Upper lobe of left lung (tissue), 6 donors: ENCODE measurements around the gene ACO1. TPM values are rescaled to one million over a fixed set of nuclear protein-coding genes. Genes with fewer than 3 reads are reported as not detected.

Source experiments
- ATAC-seq, 2 donors: fragments of 200-7000 bp; cut with Tn5 transposase; one replicate each; pipeline ENCODE4 v1.9.1; 2022; ENCODE audit warnings: mild to moderate bottlenecking in 2 of 2, moderate library complexity in 2 of 2; ENCODE audit not compliant: low FRiP score in 2 of 2
- DNase-seq, 2 donors: peaks; one replicate each; pipeline ENCODE4 v3.0.0-alpha.2; 2019 to 2020
- H3K27ac ChIP-seq, 4 donors: fragments of 200-600 bp; sonication (generic); one replicate each; pipeline ENCODE4 v1.5.1; 2016 to 2019
- H3K27me3 ChIP-seq, 4 donors: fragments of 200-600 bp; sonication (generic); one replicate each; pipeline ENCODE4 v1.5.1; 2017 to 2019
- H3K36me3 ChIP-seq, 4 donors: fragments of 200-600 bp; sonication (generic); one replicate each; pipeline ENCODE4 v1.5.1; 2016 to 2019
- H3K4me1 ChIP-seq, 4 donors: fragments of 200-600 bp; sonication (generic); one replicate each; pipeline ENCODE4 v1.5.1; 2018 to 2019
- H3K4me3 ChIP-seq, 4 donors: fragments of 200-600 bp; sonication (generic); one replicate each; pipeline ENCODE4 v1.5.1; 2017 to 2019; ENCODE audit warnings: mild to moderate bottlenecking in 2 of 4, moderate library complexity in 1 of 4
- H3K9me3 ChIP-seq, 4 donors: fragments of 200-600 bp; sonication (generic); one replicate each; pipeline ENCODE4 v1.5.1; 2018 to 2019
- EP300 ChIP-seq, 4 donors: sonication (generic); formaldehyde crosslinking; IDR thresholded peaks; one replicate each; pipeline ENCODE4 v1.5.1; 2017; ENCODE audit warnings: antibody characterized with exemption in 4 of 4, control low read depth in 2 of 4
- POLR2A ChIP-seq, 4 donors: fragments of 450-650 bp; IDR thresholded peaks; one replicate each; pipeline ENCODE4 v1.5.1; 2016 to 2017; ENCODE audit warnings: antibody characterized with exemption in 4 of 4, mild to moderate bottlenecking in 2 of 4
- POLR2AphosphoS5 ChIP-seq, 2 donors: sonication (generic); formaldehyde crosslinking; IDR thresholded peaks; one replicate each; pipeline ENCODE4 v1.5.1; 2017; ENCODE audit warnings: antibody characterized with exemption in 2 of 2
- WGBS, 2 donors: methylation state at CpG; one replicate each; pipeline ENCODE4 v1.1.5; 2017 to 2018; 5-methylcytosine and 5-hydroxymethylcytosine counted together
- total RNA-seq, 6 donors: library from RNA; depleted of rRNA in 4 of 6; stranded (reverse); fragments of >200 nt in 4 of 6; gene quantifications; one replicate each; pipeline versions ENCODE4 v1.1.0 to v1.2.1, GENCODE V29; 2016 to 2021
- TF ChIP-seq, protein P1 (sequence below), 6 experiments: fragments of 450-650 bp in 4 of 6; fragments of 200-600 bp in 2 of 6; sonication (generic) in 2 of 6; IDR thresholded peaks; one replicate each; pipeline ENCODE4 v1.5.1; 2016 to 2019; ENCODE audit warnings: antibody characterized with exemption in 6 of 6
- donor health status: DM: no; HTN: no; CAD: no; lungs with moderate emphysema.
- donor health status: DM: no; HTN: yes; CAD: no; lungs with severe emphysema.

The ACO1 gene
- total RNA-seq, 6 donors from 2014 or later = 12.4 to 33.0 (median 29.1) TPM

- Histone ChIP-seq H3K4me1 (no peaks in the 10 kb centered on the region), H3K9me3 (peaks cover 0 to 4% (median 0%) of the 10 kb centered on the region in 4 donors), H3K36me3 (no peaks in the 10 kb centered on the region), H3K4me3 (no peak overlapping the region), H3K27me3 (no peaks in the 10 kb centered on the region), H3K27ac (no peak overlapping the region)
- DNase-seq (no peak), ATAC-seq (no peak)
- no peak for TF ChIP-seq POLR2A (IDR thresholded peaks at IDR 0.05)
- no peak for TF ChIP-seq POLR2AphosphoS5 (IDR thresholded peaks at IDR 0.05)
- no peak for TF ChIP-seq EP300 (IDR thresholded peaks at IDR 0.05)
- TF ChIP-seq, protein P1, sequence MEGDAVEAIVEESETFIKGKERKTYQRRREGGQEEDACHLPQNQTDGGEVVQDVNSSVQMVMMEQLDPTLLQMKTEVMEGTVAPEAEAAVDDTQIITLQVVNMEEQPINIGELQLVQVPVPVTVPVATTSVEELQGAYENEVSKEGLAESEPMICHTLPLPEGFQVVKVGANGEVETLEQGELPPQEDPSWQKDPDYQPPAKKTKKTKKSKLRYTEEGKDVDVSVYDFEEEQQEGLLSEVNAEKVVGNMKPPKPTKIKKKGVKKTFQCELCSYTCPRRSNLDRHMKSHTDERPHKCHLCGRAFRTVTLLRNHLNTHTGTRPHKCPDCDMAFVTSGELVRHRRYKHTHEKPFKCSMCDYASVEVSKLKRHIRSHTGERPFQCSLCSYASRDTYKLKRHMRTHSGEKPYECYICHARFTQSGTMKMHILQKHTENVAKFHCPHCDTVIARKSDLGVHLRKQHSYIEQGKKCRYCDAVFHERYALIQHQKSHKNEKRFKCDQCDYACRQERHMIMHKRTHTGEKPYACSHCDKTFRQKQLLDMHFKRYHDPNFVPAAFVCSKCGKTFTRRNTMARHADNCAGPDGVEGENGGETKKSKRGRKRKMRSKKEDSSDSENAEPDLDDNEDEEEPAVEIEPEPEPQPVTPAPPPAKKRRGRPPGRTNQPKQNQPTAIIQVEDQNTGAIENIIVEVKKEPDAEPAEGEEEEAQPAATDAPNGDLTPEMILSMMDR (IDR thresholded peaks at IDR 0.05) = no peak
Measured at GRCh38 chr9:32371279-32371678, 13.2 kb upstream of the ACO1 start.

DNA sequence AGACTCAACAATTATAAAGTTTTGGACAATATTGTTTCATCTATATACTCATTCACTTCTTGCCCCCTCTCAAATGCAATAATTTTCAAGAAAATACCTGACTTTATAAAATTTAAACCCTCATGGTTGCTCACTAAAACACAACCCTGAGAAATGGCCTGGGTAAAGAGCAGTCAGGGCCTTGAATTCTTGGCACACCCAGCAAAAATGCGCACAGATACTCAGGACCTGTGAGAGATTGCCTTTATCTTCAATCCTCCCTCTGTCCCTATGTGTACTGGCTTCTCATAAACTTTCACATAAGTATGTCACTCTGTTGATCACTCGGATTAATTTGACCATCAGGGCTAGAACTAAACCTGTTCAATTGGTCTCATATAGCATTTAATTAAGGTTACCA lies 12.8 kb upstream of the ACO1 start:
- ATAC-seq = no peak

GRCh38 chr9:32376285-32376684 lies 8.2 kb upstream of the ACO1 start:
- DNase-seq = no peak
- no peaks in the 10 kb centered on the region for H3K9me3 ChIP-seq
- H3K36me3 ChIP-seq = no peaks in the 10 kb centered on the region
- WGBS, 2 donors = 38 to 90% methylated on average over 1 to 2 of the region's 2 CpGs
- H3K27ac ChIP-seq = no peak overlapping the region
- no peak for ATAC-seq
- TF ChIP-seq, protein P1 (IDR thresholded peaks at IDR 0.05) = no peak
- no peak for TF ChIP-seq EP300 (IDR thresholded peaks at IDR 0.05)
- TF ChIP-seq POLR2A (IDR thresholded peaks at IDR 0.05) = no peak
- TF ChIP-seq POLR2AphosphoS5 (IDR thresholded peaks at IDR 0.05) = no peak
- H3K4me1 ChIP-seq = peaks cover 0 to 7% (median 3%) of the 10 kb centered on the region in 4 donors
- no peaks in the 10 kb centered on the region for H3K27me3 ChIP-seq
- no peak overlapping the region for H3K4me3 ChIP-seq

More for the DNA sequence above, 12.8 kb upstream of the ACO1 start:
- no peak for DNase-seq
- Histone ChIP-seq H3K36me3 (no peaks in the 10 kb centered on the region), H3K27ac (no peak overlapping the region), H3K9me3 (peaks cover 0 to 4% (median 0%) of the 10 kb centered on the region in 4 donors), H3K4me3 (no peak overlapping the region), H3K4me1 (no peaks in the 10 kb centered on the region), H3K27me3 (no peaks in the 10 kb centered on the region)
- WGBS, 2 donors = 93 to 94% methylated on average over 2 of the region's 2 CpGs
- no peak for TF ChIP-seq POLR2A (IDR thresholded peaks at IDR 0.05)
- TF ChIP-seq POLR2AphosphoS5 (IDR thresholded peaks at IDR 0.05) = no peak
- TF ChIP-seq EP300 (IDR thresholded peaks at IDR 0.05) = no peak
- TF ChIP-seq, protein P1 (IDR thresholded peaks at IDR 0.05) = no peak

GRCh38 chr9:32378496-32378895 lies 5.9 kb upstream of the ACO1 start:
- 0 to 3% methylated on average over 3 of the region's 3 CpGs for whole genome bisulfite sequencing, 2 donors
- TF ChIP-seq, protein P1 (IDR thresholded peaks at IDR 0.05) = peak; percentile 58 to 80 (median 64)
- TF ChIP-seq POLR2AphosphoS5 (IDR thresholded peaks at IDR 0.05) = no peak
- Histone ChIP-seq H3K36me3 (no peaks in the 10 kb centered on the region), H3K27ac (no peak overlapping the region), H3K4me3 (no peak overlapping the region), H3K4me1 (peaks cover 3 to 10% (median 5%) of the 10 kb centered on the region in 4 donors), H3K9me3 (no peaks in the 10 kb centered on the region), H3K27me3 (no peaks in the 10 kb centered on the region)
- DNase-seq (no peak), ATAC-seq (peak; percentile 77 to 92)

- no peak overlapping the region for H3K4me3 ChIP-seq
- TF ChIP-seq POLR2A (IDR thresholded peaks at IDR 0.05) = no peak
- TF ChIP-seq, protein P1 (IDR thresholded peaks at IDR 0.05) = peak; percentile 52 to 88 (median 80)
- ATAC-seq (peak; percentile 89 to 94), DNase-seq (no peak)
- H3K27ac ChIP-seq = no peak overlapping the region
- no peaks in the 10 kb centered on the region for H3K27me3 ChIP-seq
- no peaks in the 10 kb centered on the region for H3K9me3 ChIP-seq
- H3K4me1 ChIP-seq = peaks cover 8 to 15% (median 10%) of the 10 kb centered on the region in 4 donors
- no peaks in the 10 kb centered on the region for H3K36me3 ChIP-seq
- WGBS, 2 donors = 19 to 23% methylated on average over 5 of the region's 5 CpGs
Measured at GRCh38 chr9:32378993-32379729, 5.3 kb upstream of the ACO1 start.
